SK-N-SH (cell line): ENCODE results near the gene POP7. TPM values are rescaled to one million over a fixed set of nuclear protein-coding genes. Genes with fewer than 3 reads are reported as not detected.

Experiments
- CTCF ChIA-PET: fragments of 300-600, 350-600 bp; formaldehyde crosslinking; extraction: SDS; loops from one replicate; lab custom pipeline; 2021; lab: Yijun Ruan, JAX
- POLR2A ChIA-PET: fragments of 350-600 bp; sonication (Branson Sonifier 250); formaldehyde crosslinking; extraction: SDS; loops from one replicate; lab custom pipeline; 2020; ENCODE audit warnings: antibody characterized with exemption, inconsistent platforms; lab: Yijun Ruan, JAX
- DNase-seq: peaks from one replicate; pipeline ENCODE4 v3.0.0; 2012
- H2AFZ ChIP-seq: fragments of 200-600 bp; sonication (generic); 2 replicates; pipeline ENCODE4 v1.8.1; 2016; ENCODE audit warnings: antibody characterized with exemption, mild to moderate bottlenecking, low read depth
- H3F3A ChIP-seq: fragments of 200-600 bp; sonication (generic); replicated peaks from 2 replicates; pipeline ENCODE3; 2016; ENCODE audit warnings: antibody characterized with exemption, mild to moderate bottlenecking; ENCODE audit not compliant: insufficient read depth
- H3K27ac ChIP-seq, 2 experiments: fragments of 200-500 bp in 1 of 2; fragments of 200-600 bp in 1 of 2; sonication (Bioruptor generic) in 1 of 2; sonication (generic), shearing (Covaris generic) in 1 of 2; 2 replicates each; pipeline versions ENCODE4 v1.5.1 to v1.6.1; 2014 to 2016; ENCODE audit warnings: low read depth in 2 of 2, inconsistent platforms in 1 of 2, low read length in 1 of 2, mild to moderate bottlenecking in 1 of 2, mixed read lengths in 1 of 2
- H3K27me3 ChIP-seq: fragments of 200-600 bp; sonication (generic), shearing (Covaris generic); 2 replicates; pipeline ENCODE4 v1.6.1; 2016; ENCODE audit warnings: mixed run types; ENCODE audit not compliant: insufficient read depth
- H3K36me3 ChIP-seq, 2 experiments: fragments of 200-500 bp in 1 of 2; fragments of 200-600 bp in 1 of 2; sonication (Bioruptor generic) in 1 of 2; sonication (generic) in 1 of 2; replicated peaks in 1 of 2; 2 replicates each; pipeline versions ENCODE3 to v1.5.1; 2014 to 2016; ENCODE audit warnings: low read length in 1 of 2, mild to moderate bottlenecking in 1 of 2; ENCODE audit not compliant: insufficient read depth in 2 of 2, control insufficient read depth in 1 of 2
- H3K4me1 ChIP-seq, 2 experiments: fragments of 200-500 bp in 1 of 2; fragments of 200-600 bp in 1 of 2; sonication (Bioruptor generic) in 1 of 2; sonication (generic), shearing (Covaris generic) in 1 of 2; 2 replicates each; pipeline versions ENCODE4 v1.5.1 to v1.6.1; 2014 to 2016; ENCODE audit warnings: low read depth in 1 of 2, low read length in 1 of 2, mixed run types in 1 of 2; ENCODE audit not compliant: insufficient read depth in 2 of 2, control insufficient read depth in 1 of 2
- H3K4me2 ChIP-seq: fragments of 200-600 bp; sonication (generic), shearing (Covaris generic); 2 replicates; pipeline ENCODE4 v1.6.1; 2017; ENCODE audit warnings: mixed run types
- H3K4me3 ChIP-seq, 2 experiments: fragments of 200-500 bp in 1 of 2; fragments of 200-600 bp in 1 of 2; sonication (Bioruptor generic) in 1 of 2; sonication (generic), shearing (Covaris generic) in 1 of 2; 2 replicates each; pipeline versions ENCODE4 v1.5.1 to v1.8.1; 2014 to 2016; ENCODE audit warnings: low read depth in 2 of 2, inconsistent platforms in 1 of 2, low read length in 1 of 2, mild to moderate bottlenecking in 1 of 2, mixed read lengths in 1 of 2, moderate library complexity in 1 of 2
- H3K79me2 ChIP-seq: fragments of 200-600 bp; sonication (generic); 2 replicates; pipeline ENCODE4 v1.8.1; 2017; ENCODE audit warnings: mild to moderate bottlenecking; ENCODE audit not compliant: insufficient read depth
- H3K9ac ChIP-seq: fragments of 200-600 bp; sonication (generic); 2 replicates; pipeline ENCODE4 v1.6.1; 2017; ENCODE audit warnings: mixed run types
- H3K9me2 ChIP-seq: fragments of 200-600 bp; sonication (generic); 2 replicates; pipeline ENCODE4 v1.6.1; 2017; ENCODE audit warnings: mixed run types
- H3K9me3 ChIP-seq: fragments of 200-600 bp; sonication (generic); 2 replicates; pipeline ENCODE4 v1.6.1; 2017; ENCODE audit warnings: mixed run types, mild to moderate bottlenecking, moderate library complexity
- H4K20me1 ChIP-seq: fragments of 200-600 bp; sonication (generic); 2 replicates; pipeline ENCODE4 v1.6.1; 2017; ENCODE audit warnings: mild to moderate bottlenecking, mixed run types; ENCODE audit not compliant: insufficient read depth
- CTCF ChIP-seq: fragments of 200-600 bp; sonication (generic); IDR thresholded peaks from 2 replicates; pipeline ENCODE4 v1.6.1; 2017; ENCODE audit warnings: antibody characterized with exemption, mild to moderate bottlenecking, moderate library complexity
- ELF1 ChIP-seq: IDR thresholded peaks from 2 replicates; pipeline ENCODE4 v1.4.0; 2012
- EP300 ChIP-seq, 2 experiments: IDR thresholded peaks; 2 replicates each; pipeline versions ENCODE4 v1.4.0 to v1.6.1; 2012; ENCODE audit warnings: borderline replicate concordance in 1 of 2, low read depth in 1 of 2, low read length in 1 of 2
- EZH2phosphoT487 ChIP-seq: fragments of 200-600 bp; sonication (generic); IDR thresholded peaks from 2 replicates; pipeline ENCODE4 v1.6.1; 2017; ENCODE audit warnings: low read depth, mixed run types, mild to moderate bottlenecking, antibody characterized with exemption, moderate library complexity, borderline replicate concordance
- MAX ChIP-seq: IDR thresholded peaks from 2 replicates; pipeline ENCODE4 v1.4.0; 2012; ENCODE audit warnings: low read depth
- MXI1 ChIP-seq: IDR thresholded peaks from 2 replicates; pipeline ENCODE4 v1.6.1; 2012; ENCODE audit warnings: mild to moderate bottlenecking, low read depth, low read length, improper control_type of control experiment
- POLR2AphosphoS5 ChIP-seq: IDR thresholded peaks from 2 replicates; pipeline ENCODE4 v1.6.1; 2012; ENCODE audit warnings: low read depth, low read length
- RAD21 ChIP-seq: IDR thresholded peaks from 2 replicates; pipeline ENCODE4 v1.6.1; 2012; ENCODE audit warnings: mild to moderate bottlenecking, low read length
- RCOR1 ChIP-seq: fragments of 150-350 bp; IDR thresholded peaks from 2 replicates; pipeline ENCODE4 v1.6.1; 2017; ENCODE audit warnings: antibody characterized with exemption, low read length
- RFX5 ChIP-seq: IDR thresholded peaks from 2 replicates; pipeline ENCODE4 v1.6.1; 2012; ENCODE audit warnings: mild to moderate bottlenecking, improper control_type of control experiment, low read length
- SMC3 ChIP-seq: IDR thresholded peaks from 2 replicates; pipeline ENCODE4 v1.6.1; 2012; ENCODE audit warnings: low read depth, low read length, improper control_type of control experiment
- TCF12 ChIP-seq: IDR thresholded peaks from 2 replicates; pipeline ENCODE4 v1.4.0; 2012
- WGBS: methylation state at CpG from one replicate; pipeline ENCODE4 v1.1.6; 2017; ENCODE audit warnings: low lambda C conversion rate; 5-methylcytosine and 5-hydroxymethylcytosine counted together
- polyA plus RNA-seq, 3 experiments: library from polyadenylated mRNA; depleted of rRNA; stranded (reverse); fragments of >200 nt; gene quantifications; 2 replicates each; pipeline ENCODE4 v1.2.3, GENCODE V29; 2012

Gene POP7
- polyA plus RNA-seq, 1 of the 3 experiments (the other 2 are of a cell fraction): 81.8 TPM

GRCh38 chr7:100719523-100720278, 13.8 kb downstream of the POP7 start:
- CTCF ChIA-PET: interaction anchor here (0.9 to 13.0 kb wide), 18 partner anchors 10 to 358 kb away, joined by 3 to 344 read pairs (median 4); partner anchors contain the start of genes EPHB4, POP7 and SLC12A9
- POLR2A ChIA-PET: interaction anchor here (2.8 kb wide), 1 partner anchor 14 kb away, joined by 9 read pairs; the partner anchor contains the start of gene POP7

GRCh38 chr7:100720279-100720670, 14.4 kb downstream of the POP7 start, which contains the start of gene EPO:
EPO (plus strand) TSS chr7:100720468; CDS start chr7:100720981, 513 bp downstream.
- H3K27me3 ChIP-seq: peaks cover 28% of the 10 kb centered on the region

More at GRCh38 chr7:100719523-100720278, 13.8 kb downstream of the POP7 start:
- Histone ChIP-seq H4K20me1 (no peaks in the 10 kb centered on the region), H3K27me3 (peaks cover 28% of the 10 kb centered on the region), H3K9me3 (no peaks in the 10 kb centered on the region), H3K36me3 (no peaks in the 10 kb centered on the region), H3K79me2 (no peaks in the 10 kb centered on the region), H3K4me1 (peaks cover 0 to 3% of the 10 kb centered on the region in 2 experiments; a peak in 1 of 4 replicates), H3K27ac (no peak overlapping the region), H3F3A (no peaks in the 10 kb centered on the region), H3K4me2 (peak overlapping the region; percentile 61), H3K4me3 (no peak overlapping the region), H3K9me2 (no peaks in the 10 kb centered on the region), H2AFZ (no peak overlapping the region), H3K9ac (no peak overlapping the region)
- DNase-seq: no peak
- WGBS: 30% methylated on average over 8 of the region's 8 CpGs
- TF ChIP-seq MXI1 (no peak), CTCF (peak; percentile 47), RAD21 (peak; percentile 56), SMC3 (peak; percentile 56)

More at GRCh38 chr7:100720279-100720670, 14.4 kb downstream of the POP7 start, which contains the start of gene EPO:
- no peak within 1 kb of the TSS for H3K9ac ChIP-seq
- H3K9me2 ChIP-seq: no peaks in the 10 kb centered on the region
- POLR2A ChIA-PET: interaction anchor here (2.8 kb wide), 1 partner anchor 14 kb away, joined by 9 read pairs; the partner anchor contains the start of gene POP7
- H3K36me3 ChIP-seq: no peaks in the 10 kb centered on the region
- peaks cover 0 to 3% of the 10 kb centered on the region in 2 experiments; a peak in 1 of 4 replicates for H3K4me1 ChIP-seq
- CTCF ChIA-PET: interaction anchor here (0.5 to 13.0 kb wide), 18 partner anchors 12 to 472 kb away, joined by 3 to 344 read pairs (median 4); partner anchors contain the start of genes EPHB4, POP7 and SLC12A9
- 11% methylated on average over 11 of the region's 21 CpGs for WGBS
- no peaks in the 10 kb centered on the region for H4K20me1 ChIP-seq
- TF ChIP-seq EP300 (IDR thresholded peaks at IDR 0.05; ENCODE audit: borderline replicate concordance in 1 of 2, low read depth in 1 of 2, low read length in 1 of 2) (no peak), ELF1 (no peak), POLR2AphosphoS5 (no peak), RCOR1 (no peak), EZH2phosphoT487 (no peak), MAX (no peak), TCF12 (no peak), RFX5 (no peak), MXI1 (no peak)
- DNase-seq: no peak
- no peak within 1 kb of the TSS for H2AFZ ChIP-seq
- H3K79me2 ChIP-seq: no peaks in the 10 kb centered on the region
- no peaks in the 10 kb centered on the region for H3K9me3 ChIP-seq
- peak within 1 kb of the TSS; percentile 20 to 29; a peak in 2 of 4 replicates for H3K4me3 ChIP-seq
- no peak within 1 kb of the TSS for H3K27ac ChIP-seq
- peak within 1 kb of the TSS; percentile 61 for H3K4me2 ChIP-seq
- peaks cover 4% of the 10 kb centered on the region for H3F3A ChIP-seq
